ENCODE data around the gene GLIS1. TPM values are rescaled to one million over a fixed set of nuclear protein-coding genes. Genes with fewer than 3 reads are reported as not detected.

The GLIS1 gene
- polyA plus RNA-seq, 1 donor, result not detected

GRCh38 chr1:53677486-53677885 lies 61.5 kb downstream of the GLIS1 start:
- DNase-seq, result no peak

GRCh38 chr1:53672785-53673184 lies 66.2 kb downstream of the GLIS1 start:
- no peak for DNase-seq

DNA sequence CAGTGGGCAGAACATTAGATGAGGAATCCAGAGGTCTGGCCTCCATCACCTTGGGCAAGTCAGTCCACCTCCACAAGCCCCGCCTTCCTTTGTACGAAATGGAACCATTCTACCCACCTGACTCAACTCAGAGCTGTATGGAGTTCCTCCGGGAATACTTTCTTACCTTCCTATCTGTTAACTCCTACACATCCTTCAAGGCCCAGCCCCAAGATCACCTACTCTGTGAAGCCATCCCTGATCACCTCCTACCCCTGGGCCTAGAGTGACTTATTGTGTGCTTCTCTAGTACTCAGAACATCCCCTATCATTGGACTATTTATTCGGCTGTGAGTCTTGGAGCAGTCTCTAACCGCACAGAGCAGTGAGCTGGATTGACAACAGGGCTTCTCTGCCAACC lies 66.7 kb downstream of the GLIS1 start:
- DNase-seq, result no peak

DNA sequence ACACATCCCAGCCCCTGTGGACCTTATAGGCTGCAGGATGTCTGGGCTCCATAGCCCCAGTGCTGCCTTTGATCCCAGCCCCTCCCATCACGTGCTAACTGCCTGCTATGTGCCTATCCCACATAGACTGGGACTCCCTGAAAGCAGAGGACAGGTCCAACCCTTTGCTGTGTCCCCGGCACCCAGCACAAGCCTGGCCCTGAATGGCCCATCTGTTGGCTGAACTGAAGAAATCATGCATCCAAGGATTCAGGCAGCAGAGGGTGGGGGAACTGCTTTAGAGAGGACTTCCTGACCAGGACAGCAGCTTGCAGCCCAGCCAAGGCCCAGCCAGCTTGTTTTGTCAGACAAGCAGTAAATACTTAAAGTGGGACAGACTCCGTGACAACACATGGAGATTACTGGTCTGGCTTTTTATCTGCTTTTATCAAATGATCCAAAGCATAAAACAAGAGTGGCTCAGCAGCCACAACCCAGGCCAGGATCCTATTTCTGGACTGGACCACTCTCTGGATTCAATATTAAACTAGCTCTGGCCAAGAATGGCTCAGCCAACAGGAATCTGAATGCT lies 69.3 kb downstream of the GLIS1 start:
- no peak for DNase-seq

- DNase-seq, result no peak
Measured at GRCh38 chr1:53666566-53666965, 72.4 kb downstream of the GLIS1 start.

- DNase-seq, result no peak
Measured at GRCh38 chr1:53665996-53666395, 73.0 kb downstream of the GLIS1 start.

GRCh38 chr1:53663529-53664300 lies 75.2 kb downstream of the GLIS1 start:
- DNase-seq, result no peak

- no peak for DNase-seq
Measured at GRCh38 chr1:53662951-53663350, 76.0 kb downstream of the GLIS1 start.

DNA sequence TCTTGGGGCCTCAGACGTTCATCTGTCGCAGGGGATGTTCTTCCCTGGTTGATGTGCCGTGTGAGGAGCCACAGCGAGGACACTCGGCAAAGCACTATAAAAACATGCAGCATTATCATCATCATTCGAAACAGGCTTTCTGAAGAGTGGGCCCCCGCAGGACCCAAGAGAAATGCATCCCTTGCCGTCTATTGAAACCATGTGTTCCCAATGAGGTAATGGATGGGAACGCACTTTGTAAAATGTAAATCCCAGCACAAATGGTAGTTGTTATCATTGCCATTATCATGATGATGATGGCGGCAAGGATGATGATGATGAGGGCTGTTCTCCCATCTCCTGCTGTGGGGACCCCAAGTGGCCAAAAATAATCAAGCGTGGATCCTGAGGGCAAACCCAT lies 76.8 kb downstream of the GLIS1 start:
- no peak for DNase-seq

DNA sequence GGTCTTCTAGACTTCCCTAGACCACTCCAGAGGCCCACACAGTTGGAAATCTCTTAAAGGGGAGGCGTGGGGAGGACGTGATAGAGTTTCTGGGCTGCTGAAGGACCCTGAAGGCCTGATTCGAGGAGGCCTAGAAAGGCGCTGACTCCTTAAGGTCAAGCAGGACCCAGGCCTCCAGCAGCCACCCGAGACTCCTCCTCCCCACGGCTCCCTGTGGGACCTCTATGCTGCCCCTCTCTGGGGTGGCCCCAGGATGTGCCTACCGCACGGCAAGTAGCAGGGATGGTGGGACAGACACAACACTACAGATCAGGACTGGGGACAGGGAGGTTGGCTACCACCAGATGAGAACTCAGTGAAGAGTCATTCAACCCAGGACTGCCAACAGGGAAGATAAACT lies 77.5 kb downstream of the GLIS1 start:
- DNase-seq, result no peak

- no peak for DNase-seq
Measured at GRCh38 chr1:53660666-53661065, 78.3 kb downstream of the GLIS1 start.

GRCh38 chr1:53659436-53659835 lies 79.5 kb downstream of the GLIS1 start:
- DNase-seq, result no peak

DNA sequence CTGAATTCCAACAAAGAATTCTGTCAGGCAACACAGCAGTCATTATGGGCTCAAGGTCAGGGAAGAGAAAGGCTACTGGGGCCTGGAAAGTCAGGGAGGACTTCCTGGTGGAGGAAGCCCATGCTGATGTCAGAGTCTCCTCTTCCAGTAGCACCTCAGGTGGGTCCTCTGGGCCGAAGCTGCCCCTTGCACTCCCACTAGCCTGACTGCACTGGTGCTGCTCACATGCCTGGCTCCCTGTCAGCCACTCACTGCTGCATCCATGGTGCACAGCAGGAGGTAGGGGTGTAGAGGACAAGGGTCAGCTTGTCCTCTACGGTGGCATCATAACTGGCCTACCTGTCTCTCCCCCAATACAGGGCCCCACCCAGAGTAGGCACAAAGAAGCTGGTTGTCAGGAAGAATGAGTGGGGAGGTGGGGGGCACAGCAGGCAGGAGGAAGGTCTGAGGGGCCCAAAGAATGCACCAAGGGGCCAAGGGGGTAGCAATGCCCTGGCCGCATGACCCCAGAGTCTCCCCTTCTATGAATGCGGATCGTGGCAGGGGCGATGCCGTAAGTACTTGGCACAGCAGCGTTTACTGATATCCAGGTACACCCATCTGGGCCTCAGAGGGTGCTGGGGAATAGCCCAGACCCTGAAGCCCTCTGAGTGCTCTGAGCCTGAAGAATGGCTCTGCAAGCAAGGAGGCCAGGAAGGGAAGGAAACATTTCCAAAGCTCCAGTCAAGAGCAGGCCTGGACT lies 80.3 kb downstream of the GLIS1 start:
- no peak for DNase-seq

DNA sequence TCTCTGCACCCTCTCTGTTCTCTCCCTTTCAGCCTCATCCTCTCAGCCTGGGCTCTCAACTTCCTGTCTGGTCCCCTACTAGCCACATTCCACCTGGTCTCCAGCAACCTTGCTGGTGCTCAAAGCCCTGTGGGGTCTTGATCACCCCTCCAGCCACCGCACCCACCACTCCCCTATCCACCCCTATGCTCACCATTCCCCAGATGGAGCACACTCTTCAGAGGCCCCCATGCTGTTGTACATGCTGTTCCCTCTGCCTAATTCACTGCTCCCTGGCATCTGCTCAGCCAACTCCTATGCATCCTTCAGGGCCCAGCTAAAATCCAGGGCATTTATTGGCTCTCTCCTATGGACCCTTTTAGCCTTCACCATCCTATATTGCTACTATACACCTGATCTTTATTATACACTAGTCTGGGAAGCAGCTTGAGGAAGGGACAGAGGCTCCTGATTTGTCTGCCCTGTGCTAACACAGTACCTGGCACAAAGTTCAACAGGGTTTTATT lies 81.0 kb downstream of the GLIS1 start:
- no peak for DNase-seq

GRCh38 chr1:53657531-53657805 lies 81.5 kb downstream of the GLIS1 start:
- no peak for DNase-seq

GRCh38 chr1:53656747-53657530 lies 82.0 kb downstream of the GLIS1 start:
- DNase-seq, result no peak

- no peak for DNase-seq
Measured at GRCh38 chr1:53655931-53656746, 82.8 kb downstream of the GLIS1 start.

GRCh38 chr1:53654216-53655210 lies 84.5 kb downstream of the GLIS1 start:
- no peak for DNase-seq

DNA sequence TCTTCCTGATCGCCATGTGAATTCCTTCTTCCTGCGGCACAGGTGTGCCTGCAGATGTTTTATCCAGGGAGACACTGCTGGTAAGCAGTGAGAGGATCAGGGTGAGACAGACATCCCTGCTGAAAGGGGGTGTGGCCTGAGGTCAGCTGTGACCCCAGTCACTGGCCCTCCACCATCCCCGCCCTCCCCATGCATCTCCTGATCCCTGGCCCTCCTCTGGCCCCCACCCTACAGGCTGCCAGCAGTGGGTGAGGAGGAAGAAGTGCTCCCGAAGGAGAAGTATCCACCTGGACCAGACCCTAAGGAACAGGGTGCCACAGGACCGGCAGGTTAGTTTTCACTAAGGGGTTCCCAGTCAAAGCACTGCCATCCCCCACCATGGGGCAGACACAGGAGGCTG lies 85.3 kb downstream of the GLIS1 start:
- DNase-seq, result no peak

DNA sequence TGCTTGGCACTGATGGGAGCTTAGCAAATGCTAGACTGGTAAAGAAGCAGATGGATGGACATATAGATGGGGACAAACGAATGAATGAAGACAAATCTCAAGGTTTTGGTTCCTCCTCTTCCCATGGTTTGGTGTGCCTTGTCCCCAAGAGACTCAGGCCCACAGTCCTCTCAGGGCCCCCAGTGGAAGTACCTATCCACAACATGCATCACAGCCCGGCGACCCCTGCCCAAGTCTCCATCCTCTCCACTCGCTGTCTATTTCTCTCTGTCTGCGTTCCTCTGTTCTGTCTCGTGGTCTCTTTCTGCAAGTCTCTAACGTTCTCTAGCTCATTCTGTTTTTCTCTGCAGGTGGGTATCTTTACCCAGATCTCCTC lies 85.8 kb downstream of the GLIS1 start:
- DNase-seq, result no peak

Data from hindlimb muscle (tissue), 1 donor.